H1 (cell line): Measurements from ENCODE around the gene PPIA. TPM values are rescaled to one million over a fixed set of nuclear protein-coding genes. Genes with fewer than 3 reads are reported as not detected.

Experiments used
- CTCF ChIA-PET: fragments of 300-600 bp; sonication (Branson Sonifier 250); formaldehyde crosslinking; loops from one replicate; lab custom pipeline; 2021; ENCODE audit not compliant: partially characterized antibody; lab: Charles Lee
- POLR2A ChIA-PET: fragments of 300-600 bp; sonication (Branson Sonifier 250); formaldehyde crosslinking; loops from one replicate; lab custom pipeline; 2021; ENCODE audit warnings: inconsistent platforms; ENCODE audit not compliant: partially characterized antibody; lab: Charles Lee
- DNase-seq, 2 experiments: peaks; one replicate each; pipeline versions ENCODE4 v3.0.0 to v3.0.0-alpha.2; 2010 to 2022; ENCODE audit warnings: low spot score in 2 of 2, low read depth in 1 of 2, mixed read lengths in 1 of 2
- FAIRE-seq: peaks from 2 replicates; lab custom pipeline; 2011; peaks lifted over from hg19 to GRCh38; lab: Jason Lieb, UNC
- H2AFZ ChIP-seq: 2 replicates; pipeline ENCODE4 v1.8.1; 2012; ENCODE audit warnings: low read length, inconsistent platforms
- H2AK5ac ChIP-seq: 2 replicates; pipeline ENCODE4 v1.6.1; 2013; ENCODE audit warnings: low read depth, low read length
- H2BK120ac ChIP-seq: replicated peaks from 2 replicates; pipeline ENCODE3; 2013; ENCODE audit warnings: low read depth, low read length, inconsistent platforms
- H2BK12ac ChIP-seq: 2 replicates; pipeline ENCODE4 v1.6.1; 2013; ENCODE audit warnings: low read depth, low read length
- H2BK15ac ChIP-seq: 2 replicates; pipeline ENCODE4 v1.6.1; 2013; ENCODE audit warnings: low read length
- H2BK20ac ChIP-seq: 2 replicates; pipeline ENCODE4 v1.6.1; 2013; ENCODE audit warnings: low read length
- H2BK5ac ChIP-seq: 2 replicates; pipeline ENCODE4 v1.6.1; 2013; ENCODE audit warnings: low read depth, low read length
- H3K14ac ChIP-seq: 2 replicates; pipeline ENCODE4 v1.6.1; 2013; ENCODE audit warnings: inconsistent platforms; ENCODE audit not compliant: insufficient read length
- H3K18ac ChIP-seq: 2 replicates; pipeline ENCODE4 v1.6.1; 2013; ENCODE audit warnings: low read length; ENCODE audit errors: extremely low read depth
- H3K23ac ChIP-seq: 2 replicates; pipeline ENCODE4 v1.6.1; 2013; ENCODE audit warnings: inconsistent platforms; ENCODE audit not compliant: insufficient read length
- H3K23me2 ChIP-seq: 2 replicates; pipeline ENCODE4 v1.6.1; 2013; ENCODE audit warnings: low read depth, low read length
- H3K27ac ChIP-seq: 2 replicates; pipeline ENCODE4 v1.6.1; 2011; ENCODE audit warnings: low read depth, low read length, inconsistent platforms
- H3K27me3 ChIP-seq, 4 experiments: replicated peaks in 1 of 4; 1 replicate in 1 of 4; 2 replicates in 3 of 4; pipeline versions ENCODE4 v1.6.1 to v1.8.1; 2011 to 2013; ENCODE audit warnings: low read length in 3 of 4, mild to moderate bottlenecking in 3 of 4, inconsistent platforms in 2 of 4, mixed read lengths in 2 of 4, moderate library complexity in 1 of 4; ENCODE audit not compliant: control insufficient read depth in 3 of 4, insufficient read depth in 3 of 4; ENCODE audit errors: extremely low read depth in 1 of 4
- H3K36me3 ChIP-seq, 4 experiments: 2 replicates each; pipeline versions ENCODE4 v1.6.1 to v1.8.1; 2011 to 2013; ENCODE audit warnings: mild to moderate bottlenecking in 4 of 4, low read length in 3 of 4, moderate library complexity in 2 of 4, control low read depth in 1 of 4, inconsistent platforms in 1 of 4; ENCODE audit not compliant: insufficient read depth in 4 of 4, control insufficient read depth in 2 of 4
- H3K4ac ChIP-seq: replicated peaks from 2 replicates; pipeline ENCODE3; 2013; ENCODE audit warnings: low read length, low read depth, mixed read lengths, inconsistent platforms; ENCODE audit not compliant: insufficient read length
- H3K4me1 ChIP-seq, 4 experiments: replicated peaks in 1 of 4; 1 replicate in 1 of 4; 2 replicates in 3 of 4; pipeline versions ENCODE4 v1.6.1 to v1.8.1; 2011 to 2013; ENCODE audit warnings: low read length in 3 of 4, inconsistent platforms in 2 of 4, mixed read lengths in 1 of 4; ENCODE audit not compliant: insufficient read depth in 4 of 4, control insufficient read depth in 3 of 4
- H3K4me2 ChIP-seq, 2 experiments: 2 replicates each; pipeline versions ENCODE4 v1.6.1 to v1.8.1; 2011 to 2013; ENCODE audit warnings: low read depth in 2 of 2, low read length in 2 of 2, control low read depth in 1 of 2, inconsistent platforms in 1 of 2, mild to moderate bottlenecking in 1 of 2; ENCODE audit not compliant: insufficient read depth in 1 of 2
- H3K4me3 ChIP-seq, 4 experiments: fragments of 200-600, 300-600 bp in 1 of 4; sonication (generic), shearing (Covaris generic), sonication (Bioruptor Twin) in 1 of 4; 2 replicates each; pipeline versions ENCODE4 v1.5.1 to v1.8.1; 2011 to 2016; ENCODE audit warnings: low read length in 4 of 4, low read depth in 3 of 4, control low read depth in 2 of 4, inconsistent platforms in 2 of 4, mild to moderate bottlenecking in 2 of 4, mixed read lengths in 1 of 4, moderate library complexity in 1 of 4; ENCODE audit not compliant: insufficient read depth in 2 of 4; ENCODE audit errors: extremely low read depth in 1 of 4
- H3K56ac ChIP-seq: replicated peaks from 2 replicates; pipeline ENCODE3; 2013; ENCODE audit warnings: low read depth, mild to moderate bottlenecking, mixed read lengths, low read length, inconsistent platforms; ENCODE audit not compliant: insufficient read length
- H3K79me1 ChIP-seq: 2 replicates; pipeline ENCODE4 v1.6.1; 2013; ENCODE audit warnings: low read depth, low read length, control low read depth
- H3K79me2 ChIP-seq, 2 experiments: 2 replicates each; pipeline versions ENCODE4 v1.6.1 to v1.8.1; 2012 to 2013; ENCODE audit warnings: low read length in 2 of 2, mild to moderate bottlenecking in 2 of 2, inconsistent platforms in 1 of 2; ENCODE audit not compliant: insufficient read depth in 2 of 2, control insufficient read depth in 1 of 2
- H3K9ac ChIP-seq, 4 experiments: replicated peaks in 1 of 4; 1 replicate in 1 of 4; 2 replicates in 3 of 4; pipeline versions ENCODE4 v1.6.1 to v1.8.1; 2011 to 2013; ENCODE audit warnings: low read depth in 3 of 4, low read length in 3 of 4, control low read depth in 2 of 4, mild to moderate bottlenecking in 2 of 4, moderate library complexity in 2 of 4, inconsistent platforms in 1 of 4; ENCODE audit errors: extremely low read depth in 1 of 4
- H3K9me3 ChIP-seq, 2 experiments: 2 replicates each; pipeline versions ENCODE4 v1.6.1 to v1.8.1; 2012 to 2013; ENCODE audit warnings: mild to moderate bottlenecking in 2 of 2, moderate library complexity in 2 of 2, control low read depth in 1 of 2, inconsistent platforms in 1 of 2, low read depth in 1 of 2, low read length in 1 of 2, mixed read lengths in 1 of 2; ENCODE audit not compliant: insufficient read depth in 2 of 2
- H4K20me1 ChIP-seq, 2 experiments: replicated peaks in 1 of 2; 2 replicates each; pipeline versions ENCODE3 to v1.8.1; 2011 to 2013; ENCODE audit warnings: inconsistent platforms in 2 of 2, low read length in 2 of 2, mild to moderate bottlenecking in 1 of 2; ENCODE audit not compliant: insufficient read depth in 2 of 2, control insufficient read depth in 1 of 2
- H4K5ac ChIP-seq: 2 replicates; pipeline ENCODE4 v1.6.1; 2013; ENCODE audit warnings: low read length, low read depth, mixed read lengths, inconsistent platforms; ENCODE audit not compliant: insufficient read length
- H4K8ac ChIP-seq: 2 replicates; pipeline ENCODE4 v1.8.0; 2013; ENCODE audit warnings: mild to moderate bottlenecking, moderate library complexity, low read length, inconsistent platforms; ENCODE audit not compliant: insufficient read depth; ENCODE audit errors: extremely low read depth
- H4K91ac ChIP-seq: replicated peaks from 2 replicates; pipeline ENCODE3; 2013; ENCODE audit warnings: low read length, mixed read lengths, inconsistent platforms; ENCODE audit not compliant: insufficient read length
- BACH1 ChIP-seq: IDR thresholded peaks from 2 replicates; pipeline ENCODE4 v1.6.1; 2012; ENCODE audit warnings: low read length, improper control_type of control experiment
- HDAC6 ChIP-seq: IDR thresholded peaks from one replicate; pipeline ENCODE4 v1.7.1; 2012; ENCODE audit warnings: low read depth, mild to moderate bottlenecking, inconsistent platforms, low read length, moderate library complexity
- POU5F1 ChIP-seq: IDR thresholded peaks from 2 replicates; pipeline ENCODE4 v1.6.1; 2011; ENCODE audit warnings: low read depth, mild to moderate bottlenecking, low read length, moderate library complexity
- SP2 ChIP-seq: IDR thresholded peaks from 2 replicates; pipeline ENCODE4 v1.6.1; 2012; ENCODE audit warnings: mild to moderate bottlenecking, low read length, inconsistent platforms
- TAF7 ChIP-seq: optimal IDR thresholded peaks from 2 replicates; pipeline ENCODE3; 2011; ENCODE audit warnings: low read depth, mild to moderate bottlenecking, inconsistent platforms, low read length, moderate library complexity, borderline replicate concordance
- ZNF274 ChIP-seq: IDR thresholded peaks from 2 replicates; pipeline ENCODE4 v1.7.0; 2012; ENCODE audit warnings: low read length, borderline replicate concordance; ENCODE audit errors: extremely low read depth
- WGBS, 2 experiments: shearing (Covaris generic) in 1 of 2; methylation state at CpG; one replicate each; pipeline versions ENCODE4 v1.1.6 to v1.1.7; 2013 to 2015; ENCODE audit warnings: low lambda C conversion rate in 2 of 2, mixed read lengths in 2 of 2, inconsistent platforms in 1 of 2, low coverage in 1 of 2, missing lambda C conversion rate in 1 of 2; ENCODE audit not compliant: insufficient replicate concordance in 2 of 2, insufficient coverage in 1 of 2, insufficient read length in 1 of 2; ENCODE audit errors: extremely low coverage in 1 of 2, missing lambda C conversion rate in 1 of 2; 5-methylcytosine and 5-hydroxymethylcytosine counted together
- long read RNA-seq, 2 experiments: library from RNA in 1 of 2; library from capped mRNA in 1 of 2; stranded (forward); transcript quantifications; one replicate each; pipeline ENCODE4 v2.0.0, GENCODE V29; 2021; ENCODE audit warnings: inconsistent platforms in 1 of 2
- polyA minus RNA-seq, 3 experiments: library from RNA; depleted of rRNA, polyadenylated mRNA; stranded (reverse); fragments of >200 nt; gene quantifications; 1 replicate in 2 of 3; 2 replicates in 1 of 3; pipeline ENCODE4 v1.2.3, GENCODE V29; 2011
- polyA plus RNA-seq, 7 experiments: library from polyadenylated mRNA; depleted of rRNA in 3 of 7; stranded (reverse) in 5 of 7; unstranded in 2 of 7; fragments of >200 nt in 5 of 7; fragments of 200-250 nt in 2 of 7; gene quantifications; 1 replicate in 5 of 7; 2 replicates in 1 of 7; 4 replicates in 1 of 7; pipeline versions ENCODE4 v1.2.1 to v1.2.3, GENCODE V29; 2011 to 2013; ENCODE audit warnings: missing spikeins in 2 of 7, mixed read lengths in 2 of 7
- total RNA-seq: library from RNA; stranded (reverse); fragmentation: NEBNext Ultra II Directional; extraction: Animal tissue kit (Norgen Biotek cat#: 25700); gene quantifications from 2 replicates; pipeline ENCODE4 v1.2.1, GENCODE V29; 2021

The PPIA gene
- total RNA-seq (2,865 and 2,888 TPM in 2 replicates), polyA plus RNA-seq (2011; rRNA removed) (3,630 and 5,394 TPM in 2 replicates), polyA minus RNA-seq (2011; rRNA and poly(A)+ RNA removed) (1,743 and 1,763 TPM in 2 replicates)
- polyA plus RNA-seq (2011; cell fraction: cytosol; rRNA removed) = 5,080 TPM
- polyA plus RNA-seq (2011; cell fraction: nucleus; rRNA removed) = 1,333 TPM
- 3,702 to 4,681 TPM (median 4,309 TPM) in 4 replicates for polyA plus RNA-seq (2012, experiment 1 of 2)
- polyA plus RNA-seq (2012, experiment 2 of 2) = 1,128 TPM
- polyA plus RNA-seq (2013, experiment 1 of 2) = 2,125 TPM
- 2,348 TPM for polyA plus RNA-seq (2013, experiment 2 of 2)
- 794 TPM for polyA minus RNA-seq (2011; cell fraction: cytosol; rRNA and poly(A)+ RNA removed)
- polyA minus RNA-seq (2011; cell fraction: nucleus; rRNA and poly(A)+ RNA removed) = 548 TPM
- long read RNA-seq, experiment 1, transcript PPIA-201 (6 exons, 818 nt) = minor isoform, 16 of 2,285 reads
- long read RNA-seq, experiment 1, transcript PPIA-203 (4 exons, 544 nt) = minor isoform, 8 of 2,285 reads
- long read RNA-seq, experiment 1, transcript PPIA-208 (6 exons, 907 nt) = minor isoform, 15 of 2,285 reads
- long read RNA-seq, experiment 1, transcript PPIA-204 (5 exons, 2,238 nt) = major isoform, 1,785 of 2,285 reads
- long read RNA-seq, experiment 1, partial matches to known transcripts = 285 of 2,285 reads
- long read RNA-seq, experiment 1, other reads (novel, unspliced or antisense) = 169 of 2,285 reads
- long read RNA-seq, experiment 2, transcript PPIA-208 (6 exons, 907 nt) = minor isoform, 40 of 586 reads
- long read RNA-seq, experiment 2, transcript PPIA-201 (6 exons, 818 nt) = minor isoform, 27 of 586 reads
- long read RNA-seq, experiment 2, transcript PPIA-204 (5 exons, 2,238 nt) = major isoform, 473 of 586 reads
- long read RNA-seq, experiment 2, partial matches to known transcripts = 20 of 586 reads
- long read RNA-seq, experiment 2, other reads (novel, unspliced or antisense) = 24 of 586 reads

GRCh38 chr7:44796504-44797328 is at the start of gene PPIA:
TSS of gene PPIA (plus strand) at chr7:44796681. CDS start at chr7:44796725, 44 bp downstream.
- DNase-seq (peak; percentile 94 to 98), FAIRE-seq (no peak)
- Histone ChIP-seq H3K4me3 (peak within 1 kb of the TSS; percentile 70 to 98 (median 90)), H3K79me1 (no peaks in the 10 kb centered on the region), H3K27ac (peak within 1 kb of the TSS; percentile 98), H2BK120ac (peak within 1 kb of the TSS; percentile 54), H3K27me3 (no peaks in the 10 kb centered on the region), H2BK15ac (peak within 1 kb of the TSS; percentile 61; the same call in 1 of the 2 replicates), H2BK5ac (peak within 1 kb of the TSS; percentile 97), H3K14ac (no peak within 1 kb of the TSS), H4K20me1 (peaks cover 21 to 24% of the 10 kb centered on the region in 2 experiments), H3K9ac (peak within 1 kb of the TSS; percentile 93 to 100 (median 98)), H3K23me2 (peaks cover 5% of the 10 kb centered on the region), H3K18ac (peak within 1 kb of the TSS; percentile 93), H3K79me2 (peaks cover 19 to 39% of the 10 kb centered on the region in 2 experiments), H3K56ac (peak within 1 kb of the TSS; percentile 88), H2AFZ (peak within 1 kb of the TSS; percentile 60; the same call in 1 of the 2 replicates), H3K4ac (peak within 1 kb of the TSS; percentile 76), H2BK20ac (no peak within 1 kb of the TSS), H4K8ac (peak within 1 kb of the TSS; percentile 99), H3K36me3 (peaks cover 20 to 43% (median 34%) of the 10 kb centered on the region in 4 experiments), H2BK12ac (peak within 1 kb of the TSS; percentile 33; the same call in 1 of the 2 replicates), H4K5ac (peak within 1 kb of the TSS; percentile 89), H3K9me3 (no peaks in the 10 kb centered on the region), H2AK5ac (peak within 1 kb of the TSS; percentile 94; the same call in 1 of the 2 replicates), H3K23ac (no peak within 1 kb of the TSS), H3K4me1 (peaks cover 0 to 5% (median 0%) of the 10 kb centered on the region in 4 experiments; a peak in 3 of 7 replicates), H4K91ac (peak within 1 kb of the TSS; percentile 99), H3K4me2 (peak within 1 kb of the TSS; percentile 95 to 98)
- CTCF ChIA-PET = interaction anchor here (1.0 to 1.4 kb wide), 2 partner anchors 52 to 214 kb away, joined by 3 read pairs; partner anchors contain the start of gene TMED4
- POLR2A ChIA-PET = interaction anchor here (0.6 to 3.1 kb wide), 27 partner anchors 9 to 259 kb away, joined by 3 to 35 read pairs (median 5); partner anchors contain the start of genes H2AZ2, OGDH, TMED4 and ZMIZ2
- 0% methylated on average over 50 of the region's 99 CpGs; no CpG with 5 or more reads in 1 of the 2 experiments for WGBS, 2 experiments
- TF ChIP-seq BACH1 (no peak), ZNF274 (no peak), SP2 (peak; percentile 87), POU5F1 (no peak), TAF7 (peak; percentile 97), HDAC6 (no peak)
